Measurements from ENCODE around the gene MOB3A. TPM values are rescaled to one million over a fixed set of nuclear protein-coding genes. Genes with fewer than 3 reads are reported as not detected.

The MOB3A gene
- 100 to 1,000 TPM; 236 to 238 TPM for total RNA-seq

DNA sequence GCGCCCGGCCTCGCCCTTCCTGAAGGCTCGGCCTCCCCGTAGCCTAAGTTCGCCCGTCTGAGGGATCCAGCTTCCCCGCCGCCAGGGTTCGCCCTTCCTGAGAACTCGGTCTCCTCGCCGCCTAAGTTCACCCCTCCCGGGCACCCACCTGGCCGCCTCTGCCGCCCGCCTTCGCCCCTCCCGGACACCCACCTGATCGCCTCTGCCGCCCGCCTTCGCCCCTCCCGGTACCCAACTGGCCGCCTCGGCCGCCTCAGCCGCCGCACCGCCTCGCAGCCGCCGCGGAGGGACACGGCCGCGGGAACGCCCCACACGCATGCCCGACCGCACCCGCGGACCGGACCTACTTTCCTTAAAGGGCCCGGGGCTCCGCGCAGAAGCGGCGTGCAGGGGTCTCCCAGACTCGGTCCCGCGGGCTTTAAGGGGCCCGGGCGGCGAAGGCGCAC, at the start of gene MOB3A:
MOB3A (minus strand) TSS at position 293 of the 446 bp plus-strand sequence. CDS start 17,766 bp downstream, outside the sequence.

DNA sequence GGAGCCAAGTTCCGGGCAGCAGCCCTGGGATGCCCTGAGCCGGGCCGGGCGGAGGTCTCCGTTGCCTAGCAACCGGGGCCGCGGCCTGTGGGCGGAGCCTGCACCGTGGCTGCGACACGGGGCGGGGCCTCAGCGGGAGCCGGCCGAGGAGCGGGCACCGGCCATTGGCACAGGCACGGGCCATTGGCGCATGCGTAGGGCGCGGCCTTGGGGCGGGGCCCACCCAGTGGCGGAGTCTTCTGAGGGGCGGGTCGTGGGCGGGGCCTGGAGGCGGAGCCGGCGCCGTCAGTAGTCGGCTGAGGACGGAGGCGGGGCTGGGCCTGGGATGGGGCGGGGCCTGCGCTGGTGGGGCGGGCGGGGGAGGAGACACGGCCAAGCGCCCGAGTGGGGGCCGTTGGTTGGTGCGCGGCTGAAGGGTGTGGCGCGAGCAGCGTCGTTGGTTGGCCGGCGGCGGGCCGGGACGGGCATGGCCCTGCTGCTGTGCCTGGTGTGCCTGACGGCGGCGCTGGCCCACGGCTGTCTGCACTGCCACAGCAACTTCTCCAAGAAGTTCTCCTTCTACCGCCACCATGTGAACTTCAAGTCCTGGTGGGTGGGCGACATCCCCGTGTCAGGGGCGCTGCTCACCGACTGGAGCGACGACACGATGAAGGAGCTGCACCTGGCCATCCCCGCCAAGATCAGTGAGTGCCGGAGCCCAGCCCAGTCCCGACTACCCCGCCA, 515 bp upstream of the MOB3A start, which contains the start of gene IZUMO4:
IZUMO4 (plus strand) TSS at position 436 of the 723 bp plus-strand sequence; CDS start at position 467, 31 bp downstream.

DNA sequence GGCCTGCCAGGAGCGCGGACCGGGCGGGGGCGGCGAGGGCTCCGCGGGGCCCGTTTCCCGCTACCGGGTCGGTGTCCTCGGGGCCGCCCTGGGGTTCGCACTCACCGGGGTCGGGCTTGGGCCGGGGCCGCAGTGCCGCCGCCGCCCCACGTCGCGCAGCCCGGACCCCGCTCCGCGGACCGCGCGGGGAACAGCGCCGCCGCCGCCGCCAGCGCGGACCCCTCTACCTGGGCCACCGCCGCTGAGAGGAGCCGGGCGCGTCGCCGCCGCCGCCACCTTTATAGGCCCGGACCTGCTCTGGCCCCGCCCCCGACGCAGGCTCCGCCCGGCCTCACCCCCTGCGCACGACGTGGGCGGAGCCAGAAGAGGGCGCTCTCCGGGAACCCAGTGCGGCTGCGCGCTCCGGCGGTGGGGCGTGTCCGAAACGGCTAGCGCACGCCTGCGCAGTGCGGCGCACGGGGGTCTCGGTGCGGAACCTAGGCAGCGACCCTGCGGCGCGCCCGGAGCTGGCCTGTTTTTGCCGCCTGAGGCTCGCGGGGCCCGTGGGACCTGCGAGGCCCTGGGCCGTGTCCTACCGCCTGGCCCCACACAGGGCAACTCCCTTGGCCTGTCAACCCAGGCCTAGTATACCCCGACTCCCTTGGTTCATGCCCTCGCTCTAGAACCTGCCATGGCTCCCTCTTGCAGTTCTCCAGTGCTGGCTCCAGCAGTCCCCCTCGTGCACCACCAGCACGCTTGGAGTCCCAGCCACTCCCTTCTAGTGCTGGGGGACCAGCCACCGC, 44.9 kb downstream of the MOB3A start, which contains the start of gene MKNK2:
MKNK2 (minus strand) TSS at position 254 of the 782 bp plus-strand sequence. CDS start 393 bp downstream, outside the sequence.

Other genes starting within 250 kb of the MOB3A start
- 10 to 100 TPM; 44.5 to 46.7 TPM for gene REXO1, start 247.8 kb downstream of the MOB3A start, total RNA-seq
- gene KLF16, start 232.7 kb downstream of the MOB3A start, total RNA-seq = 10 to 100 TPM; 23.4 to 25.3 TPM
- gene ABHD17A, start 210.8 kb downstream of the MOB3A start, total RNA-seq = 100 to 1,000 TPM; 247 to 248 TPM
- 10 to 100 TPM; 10.8 to 12.5 TPM for gene ADAT3, start 190.9 kb downstream of the MOB3A start, total RNA-seq
- 10 to 100 TPM; 35.4 to 36.7 TPM for gene SCAMP4, start 190.9 kb downstream of the MOB3A start, total RNA-seq
- 100 to 1,000 TPM; 125 to 130 TPM for gene CSNK1G2, start 155.2 kb downstream of the MOB3A start, total RNA-seq
- gene BTBD2, start 80.6 kb downstream of the MOB3A start, total RNA-seq = 10 to 100 TPM; 55.4 to 63.9 TPM
- 100 to 1,000 TPM; 333 TPM for gene MKNK2, start 45.1 kb downstream of the MOB3A start, total RNA-seq
- 10 to 100 TPM; 17.6 to 20.1 TPM for gene IZUMO4, start 589 bp upstream of the MOB3A start, total RNA-seq
- gene AP3D1, start 55.2 kb upstream of the MOB3A start, total RNA-seq = 10 to 100 TPM; 83.4 to 88.5 TPM
- gene DOT1L, start 67.6 kb upstream of the MOB3A start, total RNA-seq = 10 to 100 TPM; 55.0 to 55.2 TPM
- 10 to 100 TPM; 57.5 to 58.8 TPM for gene PLEKHJ1, start 140.0 kb upstream of the MOB3A start, total RNA-seq
- gene SF3A2, start 140.5 kb upstream of the MOB3A start, total RNA-seq = 100 to 1,000 TPM; 128 to 129 TPM
- gene AMH, start 153.0 kb upstream of the MOB3A start, total RNA-seq = 1 to 10 TPM; 7.4 to 8.0 TPM
- under 1 TPM in 1 of 2 experiments, not detected in 1; 0.76 TPM for gene JSRP1, start 160.1 kb upstream of the MOB3A start, total RNA-seq
- gene PEAK3, start 185.8 kb upstream of the MOB3A start, total RNA-seq = under 1 TPM; 0.36 to 0.43 TPM
- gene LINGO3, start 211.8 kb upstream of the MOB3A start, total RNA-seq = 1 to 10 TPM in 1 of 2 experiments, under 1 TPM in 1; 0.72 to 1.1 TPM
- gene LSM7, start 232.3 kb upstream of the MOB3A start, total RNA-seq = 100 to 1,000 TPM; 119 to 131 TPM
- gene SPPL2B, start 232.4 kb upstream of the MOB3A start, total RNA-seq = 10 to 100 TPM; 89.6 to 94.4 TPM